SK-N-MC (cell line): ENCODE data around the gene GNAT2.

ENCODE experiments used
- DNase-seq: peaks from one replicate; pipeline ENCODE4 v3.0.0-alpha.2; 2011; ENCODE audit warnings: low read depth, low spot score
- H3K27ac ChIP-seq: fragments of 200-600 bp; sonication (generic); 2 replicates; pipeline ENCODE4 v1.5.1; 2016; ENCODE audit warnings: mixed run types
- H3K36me3 ChIP-seq: fragments of 200-600 bp; sonication (generic); 2 replicates; pipeline ENCODE4 v1.6.1; 2017; ENCODE audit warnings: antibody characterized with exemption, low read length, mixed read lengths; ENCODE audit not compliant: insufficient read depth
- H3K4me3 ChIP-seq: fragments of 200-600 bp; sonication (generic); 2 replicates; pipeline ENCODE4 v1.5.1; 2016
- H3K9ac ChIP-seq: fragments of 200-600 bp; sonication (generic); 2 replicates; pipeline ENCODE4 v1.8.0; 2017; ENCODE audit warnings: mixed run types, mixed read lengths; ENCODE audit not compliant: insufficient read length
- H3K9me3 ChIP-seq: fragments of 200-600 bp; sonication (generic); 2 replicates; pipeline ENCODE4 v1.6.1; 2017; ENCODE audit warnings: low read depth, mild to moderate bottlenecking, antibody characterized with exemption, low read length, moderate library complexity, mixed read lengths
- EZH2 ChIP-seq: fragments of 200-600 bp; sonication (generic); IDR thresholded peaks from one replicate; pipeline ENCODE4 v1.6.1; 2017; ENCODE audit warnings: antibody characterized with exemption
- FOXP2 ChIP-seq: optimal IDR thresholded peaks from 2 replicates; pipeline ENCODE3; 2011; ENCODE audit warnings: mild to moderate bottlenecking, moderate library complexity; ENCODE audit not compliant: insufficient read depth; ENCODE audit errors: extremely low read length, control extremely low read depth
- POLR2AphosphoS5 ChIP-seq: IDR thresholded peaks from 2 replicates; pipeline ENCODE4 v1.6.1; 2012; ENCODE audit warnings: mild to moderate bottlenecking, low read depth, low read length, borderline replicate concordance

GNAT2 gene

GRCh38 chr1:109592916-109593315 is 26.5 kb downstream of the GNAT2 start:
- no peak overlapping the region for H3K9ac ChIP-seq
- H3K9me3 ChIP-seq, result no peaks in the 10 kb centered on the region
- TF ChIP-seq FOXP2 (no peak), EZH2 (no peak), POLR2AphosphoS5 (no peak)
- no peak overlapping the region for H3K4me3 ChIP-seq
- no peak for DNase-seq
- H3K27ac ChIP-seq, result 0 out of 2 replicates have a peak overlapping the region, but pooled peaks have one; percentile 4
- peaks cover 49% of the 10 kb centered on the region for H3K36me3 ChIP-seq

- H3K4me3 ChIP-seq, result no peak overlapping the region
- H3K36me3 ChIP-seq, result peaks cover 74% of the 10 kb centered on the region
- TF ChIP-seq POLR2AphosphoS5 (no peak), FOXP2 (no peak), EZH2 (no peak)
- no peak for DNase-seq
- H3K9ac ChIP-seq, result no peak overlapping the region
- 0 out of 2 replicates have a peak overlapping the region, but pooled peaks have one; percentile 19 for H3K27ac ChIP-seq
- H3K9me3 ChIP-seq, result no peaks in the 10 kb centered on the region
These were observed 29.7 kb downstream of the GNAT2 start for GRCh38 chr1:109589679-109590078.

GRCh38 chr1:109589177-109589576 is 30.2 kb downstream of the GNAT2 start:
- TF ChIP-seq FOXP2 (no peak), EZH2 (no peak), POLR2AphosphoS5 (no peak)
- Histone ChIP-seq H3K4me3 (no peak overlapping the region), H3K9ac (no peak overlapping the region), H3K9me3 (no peaks in the 10 kb centered on the region), H3K36me3 (peaks cover 77% of the 10 kb centered on the region), H3K27ac (no peak overlapping the region)
- DNase-seq, result no peak

DNA sequence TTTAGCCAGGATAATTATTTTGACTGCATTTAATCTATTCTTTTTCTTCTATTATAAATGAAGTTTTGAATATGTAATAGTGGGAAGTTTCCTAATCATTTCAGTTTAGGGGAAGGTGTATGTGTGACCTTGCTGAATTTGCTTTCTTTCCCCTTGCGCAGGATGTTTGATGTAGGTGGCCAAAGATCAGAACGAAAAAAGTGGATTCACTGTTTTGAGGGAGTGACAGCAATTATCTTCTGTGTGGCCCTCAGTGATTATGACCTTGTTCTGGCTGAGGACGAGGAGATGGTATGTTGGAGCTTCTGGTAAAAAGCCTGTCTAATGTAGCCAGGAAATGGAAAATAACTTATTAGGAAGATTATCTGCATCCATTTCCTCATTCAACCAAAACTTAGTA is 33.4 kb downstream of the GNAT2 start:
- no peak for TF ChIP-seq FOXP2
- TF ChIP-seq EZH2, result no peak
- no peak for TF ChIP-seq POLR2AphosphoS5
- no peak overlapping the region for H3K27ac ChIP-seq
- peaks cover 75% of the 10 kb centered on the region for H3K36me3 ChIP-seq
- no peak for DNase-seq
- no peak overlapping the region for H3K4me3 ChIP-seq
- H3K9ac ChIP-seq, result no peak overlapping the region
- no peaks in the 10 kb centered on the region for H3K9me3 ChIP-seq

- Histone ChIP-seq H3K4me3 (no peak overlapping the region), H3K9me3 (no peaks in the 10 kb centered on the region), H3K27ac (no peak overlapping the region), H3K9ac (no peak overlapping the region), H3K36me3 (peaks cover 81% of the 10 kb centered on the region)
- DNase-seq, result no peak
- TF ChIP-seq FOXP2, result no peak
- no peak for TF ChIP-seq POLR2AphosphoS5
- TF ChIP-seq EZH2, result no peak
These were observed 34.6 kb downstream of the GNAT2 start for GRCh38 chr1:109584766-109585165.

GRCh38 chr1:109582021-109582420 is 37.4 kb downstream of the GNAT2 start:
- peaks cover 65% of the 10 kb centered on the region for H3K36me3 ChIP-seq
- no peak overlapping the region for H3K4me3 ChIP-seq
- no peaks in the 10 kb centered on the region for H3K9me3 ChIP-seq
- DNase-seq, result no peak
- H3K27ac ChIP-seq, result no peak overlapping the region
- no peak overlapping the region for H3K9ac ChIP-seq
- TF ChIP-seq EZH2 (no peak), FOXP2 (no peak), POLR2AphosphoS5 (no peak)

DNA sequence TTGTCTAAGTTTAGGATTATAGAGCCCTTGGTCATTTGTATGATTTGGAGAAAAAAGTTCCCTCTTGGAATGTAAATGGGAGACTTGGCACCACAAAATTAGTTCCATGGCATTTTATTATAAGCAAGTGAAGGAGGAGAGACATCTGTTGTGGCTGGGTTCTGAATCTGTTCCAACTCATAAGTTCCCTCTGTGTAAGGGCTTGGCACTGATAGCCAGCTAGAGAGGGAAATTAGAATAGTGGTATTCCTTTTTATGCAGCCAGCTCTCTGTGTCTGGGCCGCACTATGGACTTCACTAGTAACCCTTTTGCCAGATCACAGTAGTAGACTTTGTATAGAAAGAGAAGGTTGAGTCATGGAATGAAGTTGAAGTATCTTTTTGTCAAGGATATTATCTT is 39.9 kb downstream of the GNAT2 start:
- no peak for TF ChIP-seq EZH2
- TF ChIP-seq FOXP2, result no peak
- TF ChIP-seq POLR2AphosphoS5, result no peak
- no peak overlapping the region for H3K9ac ChIP-seq
- H3K36me3 ChIP-seq, result peaks cover 53% of the 10 kb centered on the region
- no peaks in the 10 kb centered on the region for H3K9me3 ChIP-seq
- peak overlapping the region; percentile 72 for H3K27ac ChIP-seq
- no peak for DNase-seq
- H3K4me3 ChIP-seq, result no peak overlapping the region

- Histone ChIP-seq H3K9me3 (no peaks in the 10 kb centered on the region), H3K9ac (no peak overlapping the region), H3K27ac (peak overlapping the region; percentile 72), H3K4me3 (no peak overlapping the region), H3K36me3 (peaks cover 49% of the 10 kb centered on the region)
- no peak for DNase-seq
- no peak for TF ChIP-seq POLR2AphosphoS5
- TF ChIP-seq FOXP2, result no peak
- TF ChIP-seq EZH2, result no peak
These were observed 40.4 kb downstream of the GNAT2 start for GRCh38 chr1:109578947-109579443.

- TF ChIP-seq POLR2AphosphoS5 (no peak), FOXP2 (no peak), EZH2 (no peak)
These were observed 45.6 kb downstream of the GNAT2 start for GRCh38 chr1:109573785-109574184.

More at GRCh38 chr1:109573785-109574184, 45.6 kb downstream of the GNAT2 start:
- peak overlapping the region; percentile 32; the same call in 1 of the 2 replicates for H3K27ac ChIP-seq
- peaks cover 13% of the 10 kb centered on the region for H3K36me3 ChIP-seq
- no peaks in the 10 kb centered on the region for H3K9me3 ChIP-seq
- no peak overlapping the region for H3K4me3 ChIP-seq
- no peak overlapping the region for H3K9ac ChIP-seq
- DNase-seq, result no peak
